Panc1 (cell line): ENCODE data around the gene B4GALT4. TPM values are rescaled to one million over a fixed set of nuclear protein-coding genes. Genes with fewer than 3 reads are reported as not detected.

Experiments
- ATAC-seq: fragments of 200-7000 bp; cut with Tn5 transposase; 2 replicates; pipeline ENCODE4 v1.9.1; 2020; ENCODE audit warnings: mild to moderate bottlenecking, moderate library complexity
- BruUV-seq: library from RNA; stranded (reverse); fragments of 400-500 nt; replicated peaks from 2 replicates; lab custom pipeline; 2021; lab: Mats Ljungman, UMichigan
- CTCF ChIA-PET: fragments of 300-600 bp; sonication (Branson Sonifier 250); formaldehyde crosslinking; loops from one replicate; lab custom pipeline; 2022; ENCODE audit warnings: antibody characterized with exemption; lab: Charles Lee
- POLR2A ChIA-PET: fragments of 300-600 bp; sonication (Branson Sonifier 250); formaldehyde crosslinking; loops from one replicate; lab custom pipeline; 2022; ENCODE audit warnings: antibody characterized with exemption; lab: Charles Lee
- DNase-seq: peaks from one replicate; pipeline ENCODE4 v3.0.0-alpha.2; 2010; ENCODE audit warnings: low read depth, low spot score
- H3K27ac ChIP-seq: 2 replicates; pipeline ENCODE4 v1.5.1; 2011; ENCODE audit warnings: mild to moderate bottlenecking, low read length, inconsistent platforms
- H3K27me3 ChIP-seq: fragments of 200-500 bp; sonication (Bioruptor generic); 2 replicates; pipeline ENCODE4 v1.6.0; 2014; ENCODE audit warnings: low read length, inconsistent platforms; ENCODE audit not compliant: control insufficient read depth, insufficient read depth
- H3K36me3 ChIP-seq: fragments of 200-500 bp; sonication (Bioruptor generic); 2 replicates; pipeline ENCODE4 v1.5.1; 2014; ENCODE audit warnings: inconsistent platforms, mild to moderate bottlenecking, low read length, moderate library complexity; ENCODE audit not compliant: control insufficient read depth, insufficient read depth
- H3K4me1 ChIP-seq: 2 replicates; pipeline ENCODE4 v1.5.1; 2011; ENCODE audit warnings: inconsistent platforms, mild to moderate bottlenecking, low read length, moderate library complexity; ENCODE audit not compliant: control insufficient read depth, insufficient read depth
- H3K4me3 ChIP-seq, 2 experiments: 2 replicates each; pipeline ENCODE4 v1.5.1; 2011 to 2012; ENCODE audit warnings: low read depth in 2 of 2, low read length in 2 of 2, mild to moderate bottlenecking in 2 of 2, inconsistent platforms in 1 of 2, moderate library complexity in 1 of 2
- H3K9me3 ChIP-seq: fragments of 200-500 bp; sonication (Bioruptor generic); 2 replicates; pipeline ENCODE4 v1.5.1; 2014; ENCODE audit warnings: low read depth, mild to moderate bottlenecking, inconsistent platforms, low read length, moderate library complexity; ENCODE audit not compliant: control insufficient read depth, insufficient read depth
- CTCF ChIP-seq: fragments of 450-650 bp; IDR thresholded peaks from 2 replicates; pipeline ENCODE4 v1.5.1; 2017; ENCODE audit warnings: mild to moderate bottlenecking
- POLR2AphosphoS5 ChIP-seq: IDR thresholded peaks from 2 replicates; pipeline ENCODE4 v1.6.1; 2012; ENCODE audit warnings: mild to moderate bottlenecking, low read depth, low read length, moderate library complexity
- REST ChIP-seq, 2 experiments: IDR thresholded peaks; 2 replicates each; pipeline ENCODE4 v1.6.1; 2011 to 2012; ENCODE audit warnings: low read depth in 2 of 2, control low read depth in 1 of 2, low read length in 1 of 2, mild to moderate bottlenecking in 1 of 2, moderate library complexity in 1 of 2; ENCODE audit not compliant: insufficient read depth in 1 of 2
- SIN3A ChIP-seq: IDR thresholded peaks from 2 replicates; pipeline ENCODE4 v1.6.1; 2012; ENCODE audit warnings: low read depth, mild to moderate bottlenecking, low read length, moderate library complexity, borderline replicate concordance; ENCODE audit not compliant: insufficient read depth
- TCF7L2 ChIP-seq: IDR thresholded peaks from 2 replicates; pipeline ENCODE4 v1.6.1; 2011; ENCODE audit warnings: mild to moderate bottlenecking, low read depth, low read length, inconsistent platforms
- in situ Hi-C: cut with HindIII; loops from 2 replicates; pipeline ENCODE4 v1.10.0; 2016; ENCODE audit warnings: low sequenced_read_pairs, low pct_unique_long_range_greater_than_20kb
- intact Hi-C: fragments of 100-400 bp; cut with micrococcal nuclease; formaldehyde crosslinking; loops from one replicate; pipeline ENCODE4 v1.10.0; 2022; ENCODE audit not compliant: unreplicated experiment
- total RNA-seq: library from RNA; stranded (reverse); gene quantifications from one replicate; pipeline ENCODE4 v1.2.1, GENCODE V29; 2021; ENCODE audit not compliant: unreplicated experiment

The B4GALT4 gene
- total RNA-seq, 1 experiment from 2014 or later, result 27.4 TPM

- intact Hi-C loops, result no loop called here
- ChIA-PET POLR2A (no interaction called here), CTCF (no interaction called here)
- no peak for DNase-seq
- Histone ChIP-seq H3K9me3 (no peaks in the 10 kb centered on the region), H3K27ac (no peak overlapping the region), H3K27me3 (peaks cover 5% of the 10 kb centered on the region; the same call in 1 of the 2 replicates), H3K36me3 (no peaks in the 10 kb centered on the region), H3K4me3 (no peak overlapping the region), H3K4me1 (no peaks in the 10 kb centered on the region)
- no peak for TF ChIP-seq POLR2AphosphoS5
- TF ChIP-seq REST (IDR thresholded peaks at IDR 0.05; ENCODE audit: insufficient read depth in 1 of 2, low read depth in 2 of 2, low read length in 1 of 2), result no peak
- TF ChIP-seq SIN3A, result no peak
- no peak for TF ChIP-seq TCF7L2
- TF ChIP-seq CTCF, result no peak
- no peak for ATAC-seq
- no TSS peak for BruUV-seq
- in situ Hi-C loops, result no loop called here
Measured at GRCh38 chr3:119257111-119257510, 16.4 kb upstream of the B4GALT4 start.

- in situ Hi-C loops, result no loop called here
- Histone ChIP-seq H3K36me3 (no peaks in the 10 kb centered on the region), H3K9me3 (no peaks in the 10 kb centered on the region), H3K27ac (no peak overlapping the region), H3K27me3 (peaks cover 2% of the 10 kb centered on the region; the same call in 1 of the 2 replicates), H3K4me3 (no peak overlapping the region), H3K4me1 (no peaks in the 10 kb centered on the region)
- POLR2A ChIA-PET, result no interaction called here
- TF ChIP-seq POLR2AphosphoS5, result no peak
- no peak for TF ChIP-seq CTCF
- no peak for TF ChIP-seq SIN3A
- no peak for TF ChIP-seq REST (IDR thresholded peaks at IDR 0.05; ENCODE audit: insufficient read depth in 1 of 2, low read depth in 2 of 2, low read length in 1 of 2)
- no peak for TF ChIP-seq TCF7L2
- DNase-seq, result no peak
- CTCF ChIA-PET, result no interaction called here
- intact Hi-C loops, result no loop called here
- no peak for ATAC-seq
- BruUV-seq, result no TSS peak
Measured at GRCh38 chr3:119255214-119255613, 14.5 kb upstream of the B4GALT4 start.
